HG03457 (cell line): ENCODE measurements around the gene PALMD.

Experiments used
- ATAC-seq: cut with Tn5 transposase; IDR thresholded peaks from one replicate; pipeline ENCODE4 v1.9.1; 2021; ENCODE audit warnings: moderate number of reproducible peaks; ENCODE audit not compliant: unreplicated experiment

The PALMD gene

DNA sequence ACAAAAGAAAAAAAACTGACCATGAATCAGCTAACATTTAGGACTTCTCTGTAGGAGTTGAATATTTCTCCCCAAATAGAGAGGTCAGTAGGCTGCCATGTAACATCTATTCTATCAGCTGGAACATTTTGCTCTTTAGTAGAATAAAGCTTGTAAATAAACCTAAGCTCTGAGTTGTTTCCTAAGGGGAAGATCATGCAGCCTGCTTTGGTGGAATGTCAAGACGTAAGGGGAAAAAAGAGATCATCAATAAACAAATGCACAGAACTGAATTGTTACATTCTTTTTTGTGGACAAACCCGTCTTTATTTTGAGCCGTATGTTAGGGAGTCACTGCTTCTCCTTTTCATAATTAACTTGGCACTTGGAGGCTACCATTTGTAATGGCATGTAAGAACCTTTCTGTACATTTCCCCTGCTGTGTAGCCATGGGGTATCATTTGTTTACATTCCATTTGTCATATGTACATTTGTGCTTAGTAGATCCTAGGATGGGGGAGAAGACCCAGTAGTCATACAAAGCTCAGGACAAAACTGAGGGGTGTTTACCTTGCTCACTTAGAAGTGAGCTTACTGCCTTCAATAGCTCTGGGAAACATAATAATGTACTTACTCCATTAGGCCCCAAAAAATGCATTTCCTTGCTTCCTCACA is 10.8 kb upstream of the PALMD start:
- no peak for ATAC-seq

DNA sequence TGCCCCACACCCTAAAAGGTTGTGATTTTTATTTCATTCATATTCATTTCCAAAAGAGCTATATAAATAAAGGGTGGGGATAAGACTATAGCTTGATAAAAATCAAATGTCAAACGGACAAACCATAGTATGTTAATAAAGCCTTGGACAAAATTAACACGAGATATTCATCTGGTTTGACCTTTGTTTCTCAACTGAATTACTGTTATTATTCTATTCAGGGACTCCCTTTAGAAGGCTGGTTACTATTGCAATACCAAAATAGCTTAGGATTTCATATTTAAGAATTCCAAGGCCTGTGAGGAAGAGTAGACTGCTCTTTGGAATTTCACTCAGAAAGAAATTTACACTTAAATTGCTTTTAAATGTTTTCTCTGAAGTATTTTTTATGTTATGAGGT is 10.2 kb upstream of the PALMD start:
- no peak for ATAC-seq

DNA sequence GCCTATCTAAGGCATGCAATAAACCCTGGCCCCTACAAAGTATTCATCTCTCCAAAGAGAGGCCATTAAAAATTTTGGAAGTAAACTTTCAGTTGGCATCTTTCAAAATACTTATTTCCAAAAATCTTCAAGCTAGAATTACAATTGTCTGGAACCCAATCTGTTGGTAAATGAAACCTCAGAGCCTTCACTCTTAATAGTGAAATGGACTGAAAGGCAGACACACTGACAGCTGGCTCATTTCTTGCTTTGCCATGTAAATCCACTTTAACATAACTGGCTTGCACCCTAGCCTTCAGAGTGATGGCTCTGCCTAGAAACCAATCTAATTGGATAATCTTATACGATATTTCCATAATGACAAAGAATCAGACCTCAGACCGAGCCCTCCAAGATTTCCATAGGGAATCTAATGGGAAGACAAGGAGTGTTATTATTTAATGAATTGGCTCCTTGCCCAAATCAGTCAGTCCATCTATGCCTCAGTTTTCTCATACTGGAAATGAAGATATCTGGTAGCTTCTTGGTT is 9.2 kb upstream of the PALMD start:
- ATAC-seq = no peak

DNA sequence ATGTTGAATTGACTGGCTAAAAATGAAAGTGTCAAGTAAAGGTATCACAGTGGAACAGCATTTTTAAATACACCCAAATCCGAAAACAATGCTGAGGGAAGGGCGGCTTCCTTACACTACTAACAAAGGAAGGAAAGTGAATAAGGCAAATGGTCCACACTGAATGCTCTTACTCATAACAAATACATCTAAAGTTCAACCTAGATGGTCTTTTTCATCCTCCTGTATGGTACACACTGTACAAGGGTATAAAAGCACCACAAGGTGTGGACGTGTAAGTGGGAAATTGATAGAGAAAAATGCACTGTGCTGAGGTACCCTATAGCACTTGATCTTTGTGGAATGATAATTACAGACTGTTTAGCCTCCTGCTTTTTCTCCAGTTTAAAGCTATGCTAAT is 7.1 kb upstream of the PALMD start:
- no peak for ATAC-seq

DNA sequence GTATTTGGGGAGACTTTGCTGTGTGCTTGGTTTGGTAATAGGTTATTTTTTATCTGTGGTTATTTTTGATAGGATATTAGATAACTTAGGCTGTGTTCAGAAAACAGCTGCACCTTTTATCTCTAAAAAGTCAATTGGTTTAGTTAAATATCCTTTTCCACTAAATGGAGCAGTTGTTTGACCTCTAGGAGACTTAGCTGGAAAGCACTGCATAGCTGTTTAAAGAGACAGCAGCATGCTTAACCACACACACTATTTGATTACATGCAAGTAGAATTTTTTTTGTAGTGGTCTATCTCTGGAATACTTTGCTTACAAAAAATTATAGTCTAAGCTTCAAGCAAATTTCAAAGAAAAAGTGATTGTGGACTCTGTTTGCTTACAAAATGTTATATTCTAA is 6.5 kb upstream of the PALMD start:
- no peak for ATAC-seq

DNA sequence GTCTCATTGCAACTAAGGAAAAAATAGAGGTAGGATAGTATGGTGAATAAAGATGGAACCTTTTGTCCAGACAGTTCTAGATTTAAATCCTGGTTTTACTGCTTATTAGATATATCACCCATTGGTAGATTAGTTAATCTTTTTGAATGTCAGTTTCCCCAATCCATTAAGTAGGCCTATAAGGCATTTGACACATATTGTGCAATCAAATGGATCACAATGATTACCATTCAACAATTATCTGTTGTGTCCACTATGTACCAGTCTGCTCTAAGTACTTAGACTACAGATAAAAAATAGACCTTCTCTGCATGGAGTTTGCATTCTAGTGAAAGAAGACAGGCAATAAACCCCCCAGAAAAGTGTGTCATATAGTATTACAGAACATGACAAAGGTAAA is 6.0 kb upstream of the PALMD start:
- ATAC-seq = no peak

DNA sequence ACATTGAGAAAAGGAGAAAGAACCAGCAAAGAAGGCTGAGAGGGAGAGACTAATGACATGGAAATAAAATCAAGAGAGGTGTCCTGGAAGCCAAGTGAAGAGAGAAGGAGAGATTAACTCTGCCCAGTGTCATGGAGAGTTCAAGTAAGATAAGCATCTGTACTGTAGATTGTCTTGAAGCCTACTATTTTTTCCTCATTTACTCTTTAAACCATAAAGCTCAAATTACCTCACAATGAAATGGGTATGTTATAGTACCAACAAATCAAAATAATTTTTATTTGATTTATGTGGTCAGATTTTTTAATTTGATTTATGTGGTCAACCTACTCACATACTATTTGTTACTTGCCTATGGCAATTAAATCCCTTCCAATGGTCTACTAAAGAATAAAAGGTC is 5.2 kb upstream of the PALMD start:
- ATAC-seq = no peak

DNA sequence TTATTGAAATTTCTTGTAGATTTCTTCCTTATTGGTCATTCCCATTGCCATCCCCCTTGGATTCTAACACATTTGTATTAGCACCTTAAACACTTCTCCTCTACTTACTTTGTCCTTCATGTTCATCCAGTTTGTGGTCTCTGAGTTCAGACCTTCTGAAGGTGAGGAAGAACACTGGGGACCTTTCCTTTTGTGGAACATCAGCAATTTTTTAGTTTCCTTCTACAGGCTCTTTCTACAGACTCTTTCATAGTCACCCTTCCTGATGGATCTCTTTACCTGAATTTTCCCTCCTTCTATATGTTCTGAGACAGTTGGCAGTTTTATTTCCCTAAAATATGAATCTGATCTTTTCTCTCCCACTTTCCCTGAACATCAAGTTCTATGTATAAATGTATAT is 4.4 kb upstream of the PALMD start:
- no peak for ATAC-seq

DNA sequence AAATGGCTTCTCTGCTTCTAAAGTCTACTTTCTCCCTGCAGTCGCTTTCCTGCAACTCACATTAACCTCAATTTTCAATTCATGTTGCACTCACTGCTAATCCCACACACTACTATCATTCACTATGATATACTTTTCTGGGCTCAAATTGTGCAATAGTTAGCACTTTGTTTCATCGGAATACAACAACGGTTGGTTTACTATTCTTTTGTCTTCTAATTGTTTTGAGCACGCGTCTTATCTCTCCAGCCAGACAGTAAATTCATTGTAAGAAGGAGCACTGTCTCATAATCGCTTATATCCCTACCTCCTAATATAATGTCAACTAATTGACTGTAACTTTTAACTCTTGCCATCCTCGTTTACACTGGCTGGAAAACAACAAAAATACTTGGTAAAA is 3.9 kb upstream of the PALMD start:
- ATAC-seq = no peak

DNA sequence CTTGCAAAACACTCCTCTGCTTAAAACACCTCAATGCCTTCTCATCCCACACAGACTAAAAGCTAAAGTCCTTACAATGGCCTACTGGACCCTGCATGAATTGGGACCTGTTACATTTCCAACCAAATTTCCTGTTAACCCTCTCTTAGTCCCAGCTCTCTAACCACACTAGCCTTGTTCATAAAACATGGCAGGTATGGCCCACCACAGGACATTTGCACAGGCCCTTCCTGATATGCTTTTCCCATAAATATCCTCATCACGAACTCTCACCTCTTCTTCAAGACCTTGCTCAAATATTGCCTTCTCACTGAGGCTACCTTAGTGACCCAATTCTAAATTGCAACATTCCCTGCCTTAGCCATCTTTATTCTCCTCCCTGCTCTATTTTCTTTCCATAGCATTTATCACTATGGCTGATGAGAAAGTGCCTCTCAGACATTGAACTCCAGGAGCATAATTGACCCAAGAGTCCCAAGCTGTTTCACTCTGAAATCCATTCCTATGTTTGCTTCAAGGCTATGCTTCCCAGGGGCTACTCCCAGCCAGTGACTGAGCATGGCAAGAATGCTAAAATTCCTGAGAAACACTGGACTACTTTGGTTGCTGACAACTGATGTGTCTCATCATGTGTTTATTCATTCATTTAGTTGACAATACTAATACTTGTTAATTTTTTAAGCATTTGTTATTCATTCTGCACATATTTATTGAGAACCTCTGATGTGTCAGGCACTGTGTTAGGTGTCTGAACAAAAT is 2.7 kb upstream of the PALMD start:
- no peak for ATAC-seq

DNA sequence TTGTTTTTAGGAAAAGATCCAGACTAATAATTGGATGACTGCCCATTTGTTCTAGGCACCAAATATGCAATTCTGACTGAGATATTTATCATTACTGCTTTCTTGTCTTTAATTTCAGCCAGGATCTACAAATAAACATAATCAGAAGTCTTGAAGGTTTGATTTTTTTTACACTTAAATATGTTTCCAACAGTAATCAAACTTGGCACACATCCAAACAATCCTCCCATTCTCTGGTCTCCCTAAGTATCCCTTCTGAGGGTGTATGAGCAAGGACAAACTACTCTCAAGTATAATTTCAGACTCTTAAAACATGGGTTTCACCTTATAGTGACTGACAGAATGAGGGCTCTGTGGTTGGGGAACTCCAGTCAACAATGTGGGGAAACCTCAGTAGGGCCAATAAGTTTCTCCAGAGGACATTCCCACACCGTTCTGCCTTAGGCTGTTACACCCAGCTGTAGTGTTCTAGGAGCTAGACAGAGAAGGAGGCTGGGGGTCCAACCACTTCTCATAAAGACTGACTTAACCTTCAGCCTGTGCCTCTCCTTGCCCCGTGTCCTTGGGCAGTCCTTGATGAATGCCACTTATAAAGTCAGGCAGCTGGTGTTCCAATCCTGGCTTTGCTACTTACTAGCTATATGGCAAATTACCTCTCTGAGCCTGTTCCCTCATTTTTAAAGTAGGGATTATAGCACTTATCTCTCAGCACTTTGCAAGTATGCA is 1.5 kb upstream of the PALMD start:
- ATAC-seq = no peak

DNA sequence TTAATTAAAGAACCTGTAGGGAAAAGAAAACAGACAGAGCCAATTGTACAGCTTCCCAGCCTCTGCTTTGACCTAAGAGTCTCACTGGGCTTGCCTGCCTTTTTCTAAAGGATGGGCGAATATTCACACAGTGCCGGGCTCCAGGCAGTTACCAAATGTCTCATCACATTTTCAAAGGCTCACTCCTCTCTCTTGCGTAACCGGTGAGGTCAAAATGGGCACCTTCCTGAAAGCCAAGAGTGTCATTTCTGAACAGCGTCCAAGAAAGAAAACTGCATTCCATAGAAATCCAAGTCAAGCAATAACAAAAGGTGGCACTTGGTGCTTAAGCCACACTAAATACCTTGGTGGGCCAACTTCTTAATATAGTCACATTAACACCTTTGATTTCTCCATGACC is 710 bp upstream of the PALMD start:
- ATAC-seq = no peak

DNA sequence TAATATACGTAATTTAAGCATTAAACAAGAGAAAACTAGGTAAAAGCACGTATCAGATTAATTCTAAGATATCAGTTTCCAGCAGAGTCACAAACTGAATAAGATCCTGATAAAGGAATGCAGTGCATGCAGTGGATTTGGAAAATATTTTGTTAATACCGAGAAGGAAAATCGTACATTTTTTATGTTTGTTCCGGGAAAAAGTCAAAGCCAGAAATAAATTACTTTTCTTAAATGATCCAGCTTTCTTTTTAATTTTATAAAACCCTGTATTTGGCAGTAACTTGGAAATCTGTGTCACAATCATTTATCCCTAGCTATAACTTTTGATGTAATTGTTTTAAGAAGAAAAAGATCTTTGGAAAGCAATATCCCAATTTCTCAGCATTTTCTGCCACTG is 955 bp downstream of the PALMD start:
- no peak for ATAC-seq

DNA sequence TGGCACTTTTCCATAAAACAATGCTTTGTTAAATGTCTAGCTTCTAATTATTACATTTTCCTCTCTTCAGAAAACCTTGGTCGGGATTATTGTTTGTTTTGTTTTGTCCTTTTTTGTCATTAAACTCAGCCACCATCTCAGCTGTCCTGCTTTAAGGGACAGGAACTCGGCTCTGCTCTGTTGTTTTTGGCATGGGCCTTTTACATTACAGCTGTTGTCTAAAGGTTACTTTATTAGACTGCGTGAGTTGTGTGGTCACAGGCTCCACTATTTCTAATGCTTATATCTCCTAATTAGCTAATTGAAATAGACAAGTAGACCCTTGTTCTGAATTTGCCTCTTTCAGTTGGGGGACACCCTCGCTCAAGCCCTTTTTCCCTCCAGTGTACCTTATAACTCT is 1.6 kb downstream of the PALMD start:
- ATAC-seq = no peak

DNA sequence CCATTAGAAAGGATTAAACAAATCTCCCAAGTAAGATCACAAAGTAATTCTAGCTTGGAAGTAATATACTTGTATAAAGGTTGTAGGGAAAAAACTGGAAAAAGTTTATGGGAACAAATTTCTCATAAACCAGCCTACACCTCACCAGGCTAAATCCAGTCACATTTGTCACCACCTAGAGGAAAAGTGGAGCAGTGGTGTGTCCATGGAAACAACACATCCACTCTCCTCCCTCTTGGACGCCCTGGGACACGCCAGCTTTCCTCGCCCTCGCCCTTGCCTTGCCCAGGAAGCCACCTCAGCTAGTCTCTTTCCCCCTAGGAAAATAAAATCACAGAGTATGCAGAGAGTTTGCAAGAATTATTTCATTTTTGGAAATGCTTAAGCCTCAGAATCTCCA is 2.2 kb downstream of the PALMD start:
- ATAC-seq = no peak

DNA sequence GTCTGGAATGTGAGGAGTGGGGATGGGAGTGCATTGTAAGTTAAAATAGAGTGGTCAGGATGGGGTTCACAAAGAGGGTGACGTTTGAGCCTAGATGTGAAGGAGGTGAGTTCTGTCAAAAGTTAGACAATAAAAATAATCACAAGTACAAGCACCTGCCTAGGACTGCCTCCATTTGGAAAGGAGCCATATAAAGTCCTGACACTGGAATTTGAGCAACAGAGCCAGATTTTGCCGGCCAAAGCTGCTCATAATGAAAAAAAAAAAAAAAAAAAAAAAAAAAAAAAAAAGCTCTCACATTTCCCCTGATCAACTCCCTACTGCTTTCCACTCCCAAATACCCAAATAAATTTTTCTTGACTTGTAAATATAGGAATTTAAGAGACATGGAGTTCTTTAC is 4.1 kb downstream of the PALMD start:
- ATAC-seq = no peak

DNA sequence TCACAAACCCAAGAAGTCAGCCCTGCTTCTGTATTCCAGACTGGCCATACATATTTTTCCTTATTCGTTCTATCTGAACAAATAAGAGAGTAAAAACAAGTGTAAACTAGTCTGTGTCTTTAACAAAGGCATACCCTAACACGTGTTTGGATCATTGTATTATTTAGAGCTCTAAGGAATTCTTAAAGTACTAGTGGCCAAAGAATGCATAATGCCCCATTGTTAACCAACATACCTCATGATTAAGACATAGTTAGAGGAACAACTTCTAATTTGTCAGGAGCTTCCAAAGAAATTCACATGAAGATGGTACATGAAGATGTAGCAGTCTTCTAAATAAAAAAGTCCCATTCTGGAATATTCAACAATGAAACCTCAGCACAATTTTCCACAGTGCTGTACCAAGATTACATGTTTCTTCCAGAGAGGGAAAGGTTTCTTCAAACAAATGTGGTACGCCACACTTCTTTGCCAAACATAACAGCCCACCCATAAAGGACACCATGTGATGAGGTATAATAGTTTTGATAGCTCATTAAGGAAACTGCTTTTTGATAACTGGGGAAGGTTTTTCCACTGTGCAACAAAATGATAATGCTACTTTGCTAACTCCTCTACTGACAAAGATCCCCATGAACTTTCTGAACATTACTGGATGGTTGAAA is 5.0 kb downstream of the PALMD start:
- no peak for ATAC-seq

DNA sequence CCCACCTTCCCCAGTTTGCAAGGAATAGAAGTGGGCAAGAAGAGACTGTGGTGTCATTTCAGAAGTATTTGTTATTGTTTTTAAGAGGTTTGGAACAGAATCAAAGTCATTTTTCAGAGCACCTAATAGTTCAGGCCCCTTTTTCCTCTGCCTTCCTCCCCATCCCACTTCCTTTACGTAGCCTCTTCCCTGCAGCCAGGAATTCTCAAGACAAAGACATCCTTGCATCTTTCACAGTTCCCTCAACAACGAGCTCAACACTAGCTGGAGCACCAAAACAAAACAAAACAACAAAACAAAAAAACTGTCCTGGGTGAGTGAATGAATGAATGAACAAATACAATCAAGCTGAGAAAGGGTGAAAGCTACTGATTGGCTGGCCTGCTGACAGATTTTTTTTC is 7.0 kb downstream of the PALMD start:
- no peak for ATAC-seq

DNA sequence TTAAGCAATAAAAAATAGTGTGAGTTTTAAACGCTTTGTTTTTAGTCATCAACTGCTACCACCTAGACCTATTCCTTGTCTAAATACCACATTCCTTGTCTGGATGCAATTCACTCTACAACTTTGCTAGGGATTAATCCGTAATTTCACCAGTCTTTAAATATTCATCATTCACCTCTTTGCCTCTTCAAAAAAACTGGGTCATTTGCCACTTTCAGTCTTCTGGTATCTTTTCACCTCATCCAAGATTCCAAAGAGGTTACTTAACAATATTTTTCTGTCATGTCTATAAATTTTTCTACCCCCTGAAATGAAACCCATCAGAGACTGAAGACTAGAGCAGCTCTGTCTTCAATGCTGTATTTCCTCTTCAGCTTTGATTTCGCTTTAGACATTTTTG is 9.5 kb downstream of the PALMD start:
- no peak for ATAC-seq

DNA sequence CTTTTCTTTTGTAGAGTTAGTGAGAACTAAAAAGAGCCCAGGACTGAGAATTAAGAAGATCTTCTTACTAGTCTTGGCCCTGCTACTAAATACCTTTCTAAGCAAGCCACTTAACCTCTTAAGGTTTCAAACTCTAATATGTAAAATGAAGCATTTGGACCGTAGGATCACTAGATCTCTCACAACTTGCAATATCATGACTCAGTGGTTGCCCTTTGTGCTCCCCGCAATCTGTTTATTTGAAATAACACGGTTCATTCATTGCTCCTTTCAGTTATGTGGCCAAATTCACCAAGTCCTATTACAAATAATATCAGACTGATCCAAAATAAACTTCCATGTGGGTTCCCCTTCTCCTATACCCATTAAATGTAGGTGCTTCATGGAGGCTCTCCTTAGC is 10.8 kb downstream of the PALMD start:
- ATAC-seq = no peak

DNA sequence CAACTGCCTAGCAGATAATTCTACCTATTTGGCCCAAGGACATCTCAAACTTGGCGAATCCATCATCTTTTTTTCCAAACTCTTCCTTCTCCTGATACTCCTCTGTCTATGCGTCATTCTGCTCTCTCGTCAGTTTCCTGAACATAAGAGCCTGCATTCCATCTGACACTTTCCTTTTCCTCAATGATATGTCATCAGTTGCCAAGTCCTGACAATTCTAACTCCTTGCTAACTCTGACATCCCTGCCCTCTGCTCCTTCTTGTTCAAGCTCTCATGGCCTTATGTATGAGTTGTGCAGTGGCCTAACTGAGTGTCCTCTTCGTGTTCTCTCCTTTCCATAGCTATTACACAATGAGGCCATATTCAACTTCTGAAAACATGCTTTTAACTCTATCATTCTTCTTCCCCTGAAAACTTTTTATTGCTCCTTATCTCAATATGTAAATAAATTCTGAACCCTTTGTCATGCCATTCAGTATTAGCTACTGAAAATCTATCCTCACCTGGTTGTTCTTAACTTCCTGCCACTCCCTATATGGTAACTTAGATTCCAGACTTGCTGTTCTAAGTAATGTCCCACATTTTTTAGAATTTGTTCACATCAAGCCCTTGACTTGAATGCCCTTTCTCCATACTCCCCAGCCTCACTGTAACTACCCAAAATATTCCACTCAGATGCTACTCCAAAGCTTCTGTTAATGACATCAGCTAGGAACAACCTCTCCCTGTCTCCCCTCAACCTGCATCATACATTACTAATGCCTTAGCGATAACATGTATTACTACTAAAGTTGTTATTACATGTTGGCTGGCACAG is 11.5 kb downstream of the PALMD start:
- no peak for ATAC-seq
